WI38 (cell line): Measurements from ENCODE around the gene INPP1.

Experiments used
- H3K4me3 ChIP-seq: 2 replicates; pipeline ENCODE4 v1.5.1; 2011; ENCODE audit warnings: low read depth, mild to moderate bottlenecking, control low read depth, low read length
- CTCF ChIP-seq: IDR thresholded peaks from 2 replicates; pipeline ENCODE4 v1.5.1; 2012; ENCODE audit warnings: low read depth, mild to moderate bottlenecking, control low read depth, low read length

Gene INPP1

GRCh38 chr2:190409616-190410015 lies 66.2 kb downstream of the INPP1 start:
- no peak for TF ChIP-seq CTCF
- no peak overlapping the region for H3K4me3 ChIP-seq

DNA sequence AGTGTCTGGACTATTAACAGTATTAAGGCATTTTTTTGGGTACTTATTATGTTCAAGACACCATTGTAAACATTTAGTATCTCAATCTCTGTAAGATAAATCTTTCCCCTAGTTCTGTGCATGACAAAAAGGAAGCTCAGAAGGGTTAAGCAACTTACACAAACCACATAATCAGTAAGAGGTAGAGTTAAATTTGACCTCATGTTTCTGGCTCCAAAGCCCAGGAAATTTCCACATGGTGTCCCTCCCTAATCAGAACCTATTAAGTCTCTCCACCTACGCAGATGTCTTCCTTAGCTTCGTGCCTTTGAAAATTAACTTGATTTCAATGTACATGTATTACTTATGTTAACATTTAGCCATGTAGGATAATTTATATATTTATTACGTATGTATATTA lies 66.8 kb downstream of the INPP1 start:
- H3K4me3 ChIP-seq: no peak overlapping the region
- TF ChIP-seq CTCF: no peak

- no peak for TF ChIP-seq CTCF
- no peak overlapping the region for H3K4me3 ChIP-seq
These were observed 69.6 kb downstream of the INPP1 start for GRCh38 chr2:190412966-190413365.

GRCh38 chr2:190413421-190413820 lies 70.0 kb downstream of the INPP1 start:
- TF ChIP-seq CTCF: no peak

DNA sequence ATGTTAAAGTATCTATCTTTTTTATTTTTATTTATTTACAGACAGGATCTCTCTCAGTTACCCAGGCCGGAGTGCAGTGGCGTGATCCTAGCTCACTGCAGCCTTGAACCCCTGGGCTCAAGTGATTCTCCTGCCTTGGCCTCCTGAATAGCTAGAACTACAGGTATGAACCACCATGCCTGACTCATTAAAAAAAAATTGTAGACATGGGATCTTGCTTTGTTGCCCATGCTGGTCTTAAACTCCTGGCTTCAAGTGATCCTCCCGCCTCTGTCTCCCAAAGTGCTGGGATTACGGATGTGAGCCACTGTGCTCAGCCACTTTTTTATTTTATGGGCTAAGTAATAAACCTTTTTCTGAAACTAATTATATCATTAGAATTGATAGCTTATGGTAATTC lies 71.9 kb downstream of the INPP1 start:
- no peak overlapping the region for H3K4me3 ChIP-seq
- no peak for TF ChIP-seq CTCF

More at GRCh38 chr2:190413421-190413820, 70.0 kb downstream of the INPP1 start:
- H3K4me3 ChIP-seq: no peak overlapping the region

DNA sequence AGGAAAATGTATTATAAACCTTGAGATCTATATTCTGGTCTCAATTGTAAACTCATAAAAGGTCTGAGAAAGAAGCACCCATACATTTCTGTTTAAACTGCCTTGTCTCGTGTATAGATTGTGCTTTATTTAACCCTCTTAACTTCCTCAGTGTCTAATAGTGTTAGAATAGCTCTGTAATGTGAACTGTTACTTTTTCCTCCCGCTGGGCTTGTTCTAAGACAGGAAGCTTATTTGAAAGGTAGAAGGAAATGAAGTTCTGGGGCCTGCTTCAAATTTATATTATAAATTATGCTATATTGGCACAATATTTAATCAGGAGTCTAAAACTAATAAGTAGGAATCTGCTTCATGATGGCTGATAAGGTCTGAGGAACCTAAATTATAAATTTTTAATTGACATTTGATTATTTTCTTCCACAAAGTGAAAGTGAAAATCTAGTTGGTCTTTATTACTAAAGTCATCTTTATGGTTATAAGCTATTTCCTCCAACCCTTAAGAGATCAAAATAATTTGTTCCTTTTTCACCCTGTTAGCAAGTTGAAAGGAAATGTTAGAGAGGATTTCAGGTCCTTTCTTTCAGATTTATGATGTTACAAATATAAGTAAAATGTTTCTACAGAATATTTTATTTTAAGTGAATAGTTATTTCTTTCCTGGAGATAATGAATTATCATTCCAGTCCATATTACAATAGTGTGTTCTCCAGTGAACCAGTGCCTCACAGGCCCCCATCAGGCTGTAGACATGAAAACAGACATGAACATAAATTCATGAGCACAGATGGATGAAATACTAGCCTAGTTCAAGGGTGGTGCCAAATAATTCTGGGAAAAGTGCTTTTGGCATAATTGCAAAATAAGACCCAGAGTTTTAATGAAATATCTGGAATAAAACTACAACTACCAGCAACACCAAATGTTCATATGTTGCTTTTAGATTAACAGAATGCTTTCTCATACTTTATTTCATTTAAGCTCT lies 72.7 kb downstream of the INPP1 start:
- no peak for TF ChIP-seq CTCF
- H3K4me3 ChIP-seq: no peak overlapping the region
